ENCODE measurements around the gene POPDC2.
A peak's percentile ranks its signal among the peaks of the same experiment; 100 is the strongest.

DNA sequence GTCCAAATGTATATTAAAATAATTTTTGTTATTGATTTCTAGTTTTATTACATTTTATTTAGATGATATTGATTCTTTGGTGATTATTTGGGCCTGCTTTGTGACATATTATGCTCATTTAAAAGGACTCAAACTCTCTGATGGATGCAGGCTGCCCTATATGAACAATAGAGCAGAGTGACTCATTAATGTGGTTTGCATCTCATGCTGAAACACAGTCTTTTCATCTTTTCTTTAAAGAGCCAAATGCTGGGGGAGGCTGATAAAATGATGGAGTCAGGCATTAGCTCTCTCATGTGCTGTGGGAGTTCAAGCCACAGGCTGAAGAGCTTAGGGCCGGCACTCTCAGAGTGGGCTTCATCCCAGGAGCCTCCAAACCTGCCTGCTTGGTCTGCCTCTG, 55.5 kb downstream of the POPDC2 start:
- no peak for TF ChIP-seq POLR2AphosphoS5 (IDR thresholded peaks at IDR 0.05; ENCODE audit: low read depth, low read length)
- TF ChIP-seq, protein P1, sequence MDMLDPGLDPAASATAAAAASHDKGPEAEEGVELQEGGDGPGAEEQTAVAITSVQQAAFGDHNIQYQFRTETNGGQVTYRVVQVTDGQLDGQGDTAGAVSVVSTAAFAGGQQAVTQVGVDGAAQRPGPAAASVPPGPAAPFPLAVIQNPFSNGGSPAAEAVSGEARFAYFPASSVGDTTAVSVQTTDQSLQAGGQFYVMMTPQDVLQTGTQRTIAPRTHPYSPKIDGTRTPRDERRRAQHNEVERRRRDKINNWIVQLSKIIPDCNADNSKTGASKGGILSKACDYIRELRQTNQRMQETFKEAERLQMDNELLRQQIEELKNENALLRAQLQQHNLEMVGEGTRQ (IDR thresholded peaks at IDR 0.05; ENCODE audit: borderline replicate concordance, low read depth, low read length): no peak
- TF ChIP-seq, protein P2, sequence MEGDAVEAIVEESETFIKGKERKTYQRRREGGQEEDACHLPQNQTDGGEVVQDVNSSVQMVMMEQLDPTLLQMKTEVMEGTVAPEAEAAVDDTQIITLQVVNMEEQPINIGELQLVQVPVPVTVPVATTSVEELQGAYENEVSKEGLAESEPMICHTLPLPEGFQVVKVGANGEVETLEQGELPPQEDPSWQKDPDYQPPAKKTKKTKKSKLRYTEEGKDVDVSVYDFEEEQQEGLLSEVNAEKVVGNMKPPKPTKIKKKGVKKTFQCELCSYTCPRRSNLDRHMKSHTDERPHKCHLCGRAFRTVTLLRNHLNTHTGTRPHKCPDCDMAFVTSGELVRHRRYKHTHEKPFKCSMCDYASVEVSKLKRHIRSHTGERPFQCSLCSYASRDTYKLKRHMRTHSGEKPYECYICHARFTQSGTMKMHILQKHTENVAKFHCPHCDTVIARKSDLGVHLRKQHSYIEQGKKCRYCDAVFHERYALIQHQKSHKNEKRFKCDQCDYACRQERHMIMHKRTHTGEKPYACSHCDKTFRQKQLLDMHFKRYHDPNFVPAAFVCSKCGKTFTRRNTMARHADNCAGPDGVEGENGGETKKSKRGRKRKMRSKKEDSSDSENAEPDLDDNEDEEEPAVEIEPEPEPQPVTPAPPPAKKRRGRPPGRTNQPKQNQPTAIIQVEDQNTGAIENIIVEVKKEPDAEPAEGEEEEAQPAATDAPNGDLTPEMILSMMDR (IDR thresholded peaks at IDR 0.05): no peak
- no peak for TF ChIP-seq ELF1 (IDR thresholded peaks at IDR 0.05)
- TF ChIP-seq EP300 (IDR thresholded peaks at IDR 0.05; ENCODE audit: borderline replicate concordance in 1 of 2, low read depth in 1 of 2, low read length in 1 of 2): peak in 1 of 2 experiments; percentile 27; a peak in 1 of 4 replicates
- TF ChIP-seq JUND (IDR thresholded peaks at IDR 0.05): peak; percentile 75
- TF ChIP-seq RFX5 (IDR thresholded peaks at IDR 0.05; ENCODE audit: low read length): no peak
